ENCODE results near the gene RAET1G.

- TF ChIP-seq MAX (IDR thresholded peaks at IDR 0.05; ENCODE audit: insufficient read depth, insufficient read length): no peak
- no peak for TF ChIP-seq CTCF (IDR thresholded peaks at IDR 0.05; ENCODE audit: extremely low read depth in 1 of 2, insufficient read depth in 1 of 2, low read depth in 1 of 2, low read length in 2 of 2)
- no peak for TF ChIP-seq EZH2 (IDR thresholded peaks at IDR 0.05; ENCODE audit: borderline replicate concordance, low read depth, low read length, severe bottlenecking)
- TF ChIP-seq POLR2A (IDR thresholded peaks at IDR 0.05; ENCODE audit: low read depth, low read length): no peak
- TF ChIP-seq POLR2AphosphoS5 (IDR thresholded peaks at IDR 0.05; ENCODE audit: insufficient read depth, low read depth, low read length): no peak
- no peak for TF ChIP-seq MYC (IDR thresholded peaks at IDR 0.05; ENCODE audit: low read depth, low read length)
- TF ChIP-seq FOS (IDR thresholded peaks at IDR 0.05; ENCODE audit: borderline replicate concordance, insufficient read depth, low read length): no peak
Measured at GRCh38 chr6:149950423-149950822, 27.5 kb upstream of the RAET1G start.

Measured in endothelial cell of umbilical vein (primary cell).